ENCODE data around the gene ENKUR. TPM values are rescaled to one million over a fixed set of nuclear protein-coding genes. Genes with fewer than 3 reads are reported as not detected.
"Not testable (repeated sequence)": the region's sequence is repeated elsewhere in the genome, so short reads cannot be mapped to it uniquely, and the experiment has no call there.

Gene ENKUR
- total RNA-seq, 2 donors from 2014 or later: 0.62 TPM; not detected in 1

DNA sequence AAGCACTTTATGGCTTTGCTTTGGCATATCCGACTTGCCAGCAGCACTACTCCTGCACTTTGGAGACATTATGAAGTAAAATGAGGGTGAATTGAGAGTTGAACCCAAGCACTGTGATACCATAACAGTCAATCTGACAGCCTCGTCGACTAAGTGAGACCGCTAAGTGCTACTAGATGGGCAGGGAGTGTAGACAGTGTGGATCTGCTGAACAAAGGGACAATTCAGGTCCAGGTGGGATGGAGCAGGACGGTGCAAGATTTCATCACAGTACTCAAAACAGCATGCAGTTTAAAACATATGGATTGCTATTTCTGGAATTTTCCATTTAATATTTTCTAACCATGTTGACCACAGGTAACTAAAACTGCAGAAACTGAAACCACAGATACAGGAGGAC, 42.8 kb downstream of the ENKUR start:
- TF ChIP-seq POLR2AphosphoS5 (IDR thresholded peaks at IDR 0.05) (no peak), POLR2A (IDR thresholded peaks at IDR 0.05) (no peak)
- TF ChIP-seq, protein P1, sequence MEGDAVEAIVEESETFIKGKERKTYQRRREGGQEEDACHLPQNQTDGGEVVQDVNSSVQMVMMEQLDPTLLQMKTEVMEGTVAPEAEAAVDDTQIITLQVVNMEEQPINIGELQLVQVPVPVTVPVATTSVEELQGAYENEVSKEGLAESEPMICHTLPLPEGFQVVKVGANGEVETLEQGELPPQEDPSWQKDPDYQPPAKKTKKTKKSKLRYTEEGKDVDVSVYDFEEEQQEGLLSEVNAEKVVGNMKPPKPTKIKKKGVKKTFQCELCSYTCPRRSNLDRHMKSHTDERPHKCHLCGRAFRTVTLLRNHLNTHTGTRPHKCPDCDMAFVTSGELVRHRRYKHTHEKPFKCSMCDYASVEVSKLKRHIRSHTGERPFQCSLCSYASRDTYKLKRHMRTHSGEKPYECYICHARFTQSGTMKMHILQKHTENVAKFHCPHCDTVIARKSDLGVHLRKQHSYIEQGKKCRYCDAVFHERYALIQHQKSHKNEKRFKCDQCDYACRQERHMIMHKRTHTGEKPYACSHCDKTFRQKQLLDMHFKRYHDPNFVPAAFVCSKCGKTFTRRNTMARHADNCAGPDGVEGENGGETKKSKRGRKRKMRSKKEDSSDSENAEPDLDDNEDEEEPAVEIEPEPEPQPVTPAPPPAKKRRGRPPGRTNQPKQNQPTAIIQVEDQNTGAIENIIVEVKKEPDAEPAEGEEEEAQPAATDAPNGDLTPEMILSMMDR (IDR thresholded peaks at IDR 0.05): no peak
- Histone ChIP-seq H3K36me3 (no peaks in the 10 kb centered on the region), H3K27me3 (replicated peaks; ENCODE audit: insufficient read depth) (no peaks in the 10 kb centered on the region), H3K4me1 (replicated peaks) (no peaks in the 10 kb centered on the region), H3K27ac (no peak overlapping the region), H3K9me3 (no peaks in the 10 kb centered on the region), H3K4me3 (no peak overlapping the region)
- intact Hi-C loops (cut with DNase I): no loop called here
- DNase-seq (ENCODE audit: low spot score): no peak
- WGBS: 67% methylated on average over 5 of the region's 5 CpGs

DNA sequence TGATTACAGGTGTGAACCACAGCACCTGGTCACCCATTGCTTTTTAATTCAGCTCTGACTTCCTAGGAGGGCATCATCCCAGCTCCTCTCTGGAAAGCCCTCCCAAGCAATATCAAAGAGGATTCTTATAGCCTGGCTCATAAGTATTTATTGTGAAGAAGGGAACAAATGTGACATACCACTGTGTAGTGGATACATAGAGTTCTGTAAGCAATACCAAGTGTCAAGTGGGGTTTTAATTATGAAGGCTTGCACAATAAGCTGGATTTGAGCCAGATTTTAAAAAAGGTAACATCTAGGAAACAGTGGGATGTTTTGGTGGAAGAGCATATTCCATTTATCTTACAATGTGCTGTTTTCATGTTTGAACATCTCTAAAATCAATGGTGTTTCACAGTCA, 44.6 kb downstream of the ENKUR start:
- H3K27me3 ChIP-seq (replicated peaks; ENCODE audit: insufficient read depth): no peaks in the 10 kb centered on the region
- H3K27ac ChIP-seq: no peak overlapping the region
- intact Hi-C loops (cut with DNase I): no loop called here
- H3K9me3 ChIP-seq: no peaks in the 10 kb centered on the region
- H3K4me3 ChIP-seq: no peak overlapping the region
- H3K36me3 ChIP-seq: no peaks in the 10 kb centered on the region
- no peaks in the 10 kb centered on the region for H3K4me1 ChIP-seq (replicated peaks)
- TF ChIP-seq, protein P1 (IDR thresholded peaks at IDR 0.05): no peak
- TF ChIP-seq POLR2AphosphoS5 (IDR thresholded peaks at IDR 0.05): no peak
- TF ChIP-seq POLR2A (IDR thresholded peaks at IDR 0.05): no peak
- no peak for DNase-seq (ENCODE audit: low spot score)

DNA sequence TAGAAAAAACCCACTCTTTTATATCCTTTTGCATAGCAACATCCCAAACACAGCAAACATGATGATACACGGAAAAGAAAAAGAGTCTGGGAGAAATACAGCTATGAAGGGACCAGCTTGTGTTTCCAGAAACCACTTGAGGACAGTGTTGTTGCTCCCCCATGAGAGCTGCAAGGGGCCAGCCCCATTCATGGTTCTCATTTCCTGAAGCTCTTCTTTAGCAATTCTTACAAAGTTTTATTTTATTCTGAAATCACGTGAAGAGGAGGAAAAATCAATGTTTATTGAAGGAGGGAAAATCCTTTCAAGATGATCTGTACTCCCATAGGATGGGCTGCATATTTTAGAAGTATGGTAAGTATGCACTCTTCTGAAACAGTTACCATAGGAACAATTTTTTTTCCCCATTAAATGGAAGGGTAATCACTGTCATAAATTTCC, 46.1 kb downstream of the ENKUR start:
- no peak overlapping the region for H3K4me3 ChIP-seq
- 42% methylated on average over 2 of the region's 2 CpGs for WGBS
- intact Hi-C loops (cut with DNase I): no loop called here
- no peak for DNase-seq (ENCODE audit: low spot score)
- H3K27ac ChIP-seq: no peak overlapping the region
- no peaks in the 10 kb centered on the region for H3K27me3 ChIP-seq (replicated peaks; ENCODE audit: insufficient read depth)
- H3K4me1 ChIP-seq (replicated peaks): no peaks in the 10 kb centered on the region
- TF ChIP-seq, protein P1 (IDR thresholded peaks at IDR 0.05): no peak
- TF ChIP-seq POLR2A (IDR thresholded peaks at IDR 0.05) (no peak), POLR2AphosphoS5 (IDR thresholded peaks at IDR 0.05) (no peak)
- no peaks in the 10 kb centered on the region for H3K9me3 ChIP-seq
- no peaks in the 10 kb centered on the region for H3K36me3 ChIP-seq

DNA sequence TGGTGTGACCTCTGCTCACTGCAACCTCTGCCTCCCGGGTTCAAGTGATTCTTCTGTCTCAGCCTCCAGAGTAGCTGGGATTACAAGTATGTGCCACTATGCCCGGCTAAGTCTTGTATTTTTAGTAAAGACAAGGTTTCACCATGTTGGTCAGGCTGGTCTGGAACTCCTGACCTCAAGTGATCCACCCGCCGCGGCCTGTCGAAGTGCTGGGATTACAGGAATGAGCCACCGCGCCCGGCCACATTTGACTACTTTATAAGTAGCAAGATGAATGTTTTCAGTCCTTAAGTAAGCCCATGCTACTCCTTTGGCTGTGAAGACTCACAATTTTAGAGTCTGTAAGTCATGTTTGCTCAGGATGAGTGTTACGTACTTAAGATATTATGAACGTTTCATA, 47.0 kb downstream of the ENKUR start:
- WGBS: 91% methylated on average over 11 of the region's 11 CpGs
- H3K4me1 ChIP-seq (replicated peaks); H3K36me3 ChIP-seq; DNase-seq (ENCODE audit: low spot score); H3K27me3 ChIP-seq (replicated peaks; ENCODE audit: insufficient read depth); H3K4me3 ChIP-seq; intact Hi-C loops (cut with DNase I); H3K27ac ChIP-seq; H3K9me3 ChIP-seq: not testable (repeated sequence)

DNA sequence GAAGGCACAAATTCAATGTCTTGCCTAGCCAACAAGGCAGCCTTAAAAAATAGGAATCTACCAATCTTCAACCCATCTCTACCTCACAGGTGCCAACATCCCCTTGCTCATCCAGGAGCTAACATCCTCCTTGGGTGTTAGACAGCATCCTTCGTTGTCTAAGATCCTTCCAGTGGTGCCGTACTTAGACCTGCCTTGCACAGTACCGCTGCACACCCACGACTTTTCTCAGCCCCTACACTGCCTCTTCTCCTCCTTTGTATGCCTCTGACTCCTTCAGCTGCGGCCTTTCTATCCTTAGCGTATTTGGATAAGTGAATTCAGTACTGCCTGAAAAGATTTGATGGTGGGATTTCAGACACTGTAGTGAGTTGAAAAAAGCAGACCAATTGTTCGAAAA, 47.6 kb downstream of the ENKUR start:
- H3K4me1 ChIP-seq (replicated peaks): no peaks in the 10 kb centered on the region
- H3K27me3 ChIP-seq (replicated peaks; ENCODE audit: insufficient read depth): no peaks in the 10 kb centered on the region
- 98% methylated on average over 7 of the region's 7 CpGs for WGBS
- H3K4me3 ChIP-seq: no peak overlapping the region
- H3K9me3 ChIP-seq: no peaks in the 10 kb centered on the region
- intact Hi-C loops (cut with DNase I): no loop called here
- H3K27ac ChIP-seq: no peak overlapping the region
- no peak for DNase-seq (ENCODE audit: low spot score)
- no peaks in the 10 kb centered on the region for H3K36me3 ChIP-seq
- TF ChIP-seq POLR2AphosphoS5 (IDR thresholded peaks at IDR 0.05): no peak
- TF ChIP-seq, protein P1 (IDR thresholded peaks at IDR 0.05): no peak
- no peak for TF ChIP-seq POLR2A (IDR thresholded peaks at IDR 0.05)

Measured in prostate gland (tissue), 2 donors.